Activated CD8-positive, alpha-beta memory T cell treated with anti-CD3 and anti-CD28 coated beads, Interleukin-2, amount 50 U/mL, for 24 hours (primary cell): ENCODE results near the gene ENTPD6.
A peak's percentile ranks its signal among the peaks of the same experiment; 100 is the strongest.

Source experiments
- DNase-seq: peaks from one replicate; pipeline ENCODE4 v3.0.0-alpha.2; 2020; ENCODE audit errors: extremely low read depth

ENTPD6 gene

GRCh38 chr20:25242231-25242630, 46.7 kb downstream of the ENTPD6 start:
- no peak for DNase-seq

- no peak for DNase-seq
These were observed 48.0 kb downstream of the ENTPD6 start for GRCh38 chr20:25243416-25243979.

GRCh38 chr20:25244976-25245375, 49.5 kb downstream of the ENTPD6 start:
- DNase-seq: no peak

- DNase-seq: no peak
These were observed 49.9 kb downstream of the ENTPD6 start for GRCh38 chr20:25245461-25245860.

DNA sequence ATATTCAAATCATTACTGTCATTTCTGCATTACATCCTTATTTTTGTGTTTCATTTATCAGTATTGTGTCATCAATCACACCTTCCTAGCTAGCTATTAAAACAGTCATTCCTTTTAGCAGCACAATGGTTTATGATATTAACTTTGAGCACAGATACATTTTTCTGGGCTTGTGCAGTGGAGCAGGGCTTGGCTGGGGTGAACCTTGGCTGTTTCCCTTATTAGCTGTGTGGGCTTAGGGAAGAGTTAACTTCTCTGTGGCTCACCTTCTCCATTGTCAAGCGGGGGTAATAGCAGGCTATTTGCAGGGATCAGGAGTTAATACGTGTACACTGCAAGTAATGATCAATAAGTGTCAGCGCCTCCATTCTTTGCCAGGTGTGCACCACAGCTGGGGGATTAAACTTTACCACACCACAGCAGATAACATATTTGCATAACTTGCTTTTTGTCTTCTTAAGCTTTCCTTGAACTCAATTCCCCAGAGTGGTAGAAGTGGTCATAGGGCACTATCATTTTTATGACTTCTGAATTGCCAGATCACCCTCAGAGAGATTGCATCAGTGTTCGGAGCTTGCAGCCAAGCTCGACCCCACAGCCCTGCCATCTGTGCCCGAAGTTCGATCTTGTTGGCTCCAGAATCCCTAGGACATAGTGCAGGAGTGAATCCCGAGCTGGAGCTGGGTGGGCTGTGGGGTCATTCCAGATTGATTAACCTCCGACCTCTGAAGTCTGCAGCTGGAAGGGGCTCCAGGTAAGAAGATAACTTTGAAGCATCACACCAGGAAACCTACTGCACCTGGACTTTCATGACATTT, 50.9 kb downstream of the ENTPD6 start:
- DNase-seq: no peak

DNA sequence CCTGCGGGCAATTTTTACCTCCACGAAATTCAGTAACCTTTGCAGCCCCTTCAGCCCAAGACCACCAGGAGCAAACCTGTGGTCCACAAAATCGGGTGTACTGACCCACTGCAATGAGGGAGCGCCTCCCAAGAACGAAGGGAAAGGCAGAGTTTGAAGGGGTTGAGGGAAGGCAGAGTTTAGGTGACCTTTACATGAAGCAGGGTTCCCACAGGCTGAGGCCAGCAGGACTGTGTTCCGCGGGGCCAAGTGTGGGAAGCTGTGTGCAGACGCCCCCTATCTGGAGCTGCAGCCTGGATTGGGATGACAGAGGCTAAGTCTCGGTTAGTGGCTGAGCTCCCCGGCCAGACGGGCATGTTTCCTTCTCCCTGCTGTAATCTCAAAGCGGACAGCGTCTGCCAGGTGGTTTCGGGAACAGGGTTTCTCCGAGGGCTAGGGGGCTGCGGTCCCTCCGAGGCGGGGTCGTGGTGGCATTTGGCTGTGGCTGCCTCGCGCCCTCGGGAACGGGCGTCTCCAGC, 51.5 kb downstream of the ENTPD6 start:
- no peak for DNase-seq

DNA sequence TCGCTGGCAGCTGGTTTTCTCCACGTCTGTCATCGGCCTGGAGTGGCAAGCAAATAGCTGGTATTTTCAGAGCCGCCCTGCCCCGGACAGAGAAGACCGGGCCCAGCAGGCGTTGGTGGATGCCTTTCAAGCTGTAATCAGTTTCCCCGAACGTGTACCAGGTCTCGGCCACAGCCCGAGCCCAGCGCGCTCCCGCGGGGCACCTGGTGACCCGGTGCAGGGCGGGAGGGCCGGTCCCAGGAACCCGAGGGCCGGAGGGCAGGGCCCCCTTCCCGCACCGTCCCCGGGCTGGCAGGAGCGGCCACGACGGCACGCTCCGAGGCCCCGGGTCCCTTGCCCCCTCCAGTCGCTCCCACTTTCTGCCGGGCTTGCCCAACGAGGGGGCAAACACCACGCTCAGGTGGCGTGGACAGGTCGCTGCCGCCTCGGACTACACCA, 52.0 kb downstream of the ENTPD6 start:
- DNase-seq: no peak

DNA sequence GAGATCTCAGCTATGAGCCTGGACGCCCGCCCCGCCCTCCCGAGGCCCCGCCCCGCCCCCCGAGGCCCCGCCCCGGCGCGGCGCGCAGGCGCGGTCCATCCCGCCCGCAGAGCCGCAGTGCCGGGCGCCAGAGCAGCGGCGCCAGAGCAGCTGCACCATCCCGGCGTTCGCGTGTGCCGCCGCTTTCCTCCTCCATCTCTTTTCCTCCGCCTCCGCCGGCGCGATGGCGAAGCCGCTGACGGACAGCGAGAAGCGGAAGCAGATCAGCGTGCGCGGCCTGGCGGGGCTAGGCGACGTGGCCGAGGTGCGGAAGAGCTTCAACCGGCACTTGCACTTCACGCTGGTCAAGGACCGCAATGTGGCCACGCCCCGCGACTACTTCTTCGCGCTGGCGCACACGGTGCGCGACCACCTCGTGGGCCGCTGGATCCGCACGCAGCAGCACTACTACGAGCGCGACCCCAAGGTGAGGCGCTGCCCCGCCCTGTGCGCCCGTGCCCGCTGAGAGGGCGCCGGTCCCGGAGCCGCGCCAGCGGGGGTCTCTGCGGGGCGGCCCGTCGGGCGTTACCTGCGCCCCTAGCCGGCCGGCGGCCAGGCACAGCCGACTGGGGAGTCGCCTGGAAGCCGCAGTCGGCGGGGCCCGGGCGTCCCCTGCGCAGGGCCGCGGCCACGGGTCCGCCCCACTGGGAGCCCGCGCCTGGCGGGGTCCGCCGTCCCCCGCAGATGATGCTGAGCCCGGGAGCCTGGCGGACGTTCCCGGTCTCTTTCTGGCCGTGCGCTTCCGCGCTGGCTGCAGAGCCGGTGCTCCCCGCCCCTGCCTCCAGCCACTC, 52.7 kb downstream of the ENTPD6 start, which contains the start of gene PYGB:
TSS of gene PYGB (plus strand) at position 130 of the 830 bp plus-strand sequence. CDS start at position 224, 94 bp downstream.
- peak; percentile 21 for DNase-seq

GRCh38 chr20:25248786-25249172, 53.3 kb downstream of the ENTPD6 start:
- DNase-seq: no peak

DNA sequence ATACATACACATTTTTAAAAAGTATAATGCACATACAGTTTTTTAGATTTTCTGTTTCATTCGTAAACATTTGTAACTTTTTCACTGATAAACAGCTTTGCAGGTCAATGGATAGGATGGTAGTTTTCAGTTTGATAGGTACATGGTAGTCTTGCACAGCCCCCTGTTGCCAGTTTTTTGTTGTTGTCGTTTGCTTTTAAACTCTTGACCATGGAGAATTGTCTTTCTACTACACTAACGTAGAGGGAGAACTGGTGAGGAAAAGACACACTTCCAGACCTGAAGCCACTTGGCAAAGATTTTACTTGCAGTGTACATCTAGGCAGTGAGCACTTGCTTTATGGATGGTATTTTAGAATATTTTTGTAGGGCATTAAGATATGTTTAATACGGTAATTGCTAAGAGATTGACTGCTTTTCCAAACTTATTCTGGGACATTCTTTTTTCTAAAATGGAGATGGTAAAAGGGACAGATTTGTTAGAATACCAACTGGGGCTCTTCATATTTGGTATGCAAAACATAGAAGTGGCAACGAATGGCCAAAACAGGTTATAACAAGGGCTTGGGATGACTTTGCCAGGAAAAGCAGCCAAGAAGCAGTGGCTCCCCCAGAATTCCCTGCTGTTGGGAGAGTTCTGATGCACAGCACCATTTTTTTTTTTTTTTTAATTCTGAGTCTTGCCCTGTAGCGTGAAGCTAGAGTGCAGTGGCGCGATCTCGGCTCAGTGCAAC, 53.9 kb downstream of the ENTPD6 start:
- DNase-seq: no peak

DNA sequence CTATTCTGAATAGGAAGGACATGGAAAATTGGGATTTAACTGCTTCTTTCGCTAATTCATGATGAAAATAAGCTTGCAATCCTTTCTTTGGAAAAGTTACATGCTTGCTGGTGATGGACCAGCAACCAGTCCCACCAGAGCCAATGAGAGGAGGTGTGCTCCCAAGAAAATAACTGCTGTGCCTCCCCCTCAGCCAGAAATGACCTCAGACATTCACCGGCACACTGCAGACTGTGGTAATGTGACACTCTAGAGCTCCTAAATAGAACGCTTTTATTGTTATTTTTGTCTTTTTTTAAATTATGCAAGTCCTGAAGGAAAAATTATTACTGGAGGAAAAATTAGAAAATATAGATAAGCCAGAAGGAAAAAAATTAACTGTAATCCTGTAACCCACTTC, 55.0 kb downstream of the ENTPD6 start:
- DNase-seq: no peak

DNA sequence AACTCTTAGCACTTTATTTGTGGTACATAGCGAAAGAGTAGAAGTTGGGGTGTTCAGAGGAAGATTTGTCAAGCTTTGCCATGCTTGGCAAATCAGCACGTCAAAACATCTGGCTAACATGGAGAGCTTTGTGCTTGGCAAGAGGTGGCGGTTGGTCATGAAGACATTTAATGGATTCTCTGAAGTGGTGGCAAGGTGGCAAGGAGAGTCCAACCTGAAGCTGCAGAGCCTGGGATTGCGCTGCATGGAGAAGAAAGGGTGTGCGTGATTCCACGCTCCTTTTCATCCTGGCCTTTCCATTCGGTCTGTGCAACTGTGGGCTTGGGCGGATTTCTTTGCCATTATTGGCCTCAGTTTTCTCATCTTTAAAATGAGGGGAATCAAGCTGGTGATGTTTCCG, 55.5 kb downstream of the ENTPD6 start:
- DNase-seq: no peak

DNA sequence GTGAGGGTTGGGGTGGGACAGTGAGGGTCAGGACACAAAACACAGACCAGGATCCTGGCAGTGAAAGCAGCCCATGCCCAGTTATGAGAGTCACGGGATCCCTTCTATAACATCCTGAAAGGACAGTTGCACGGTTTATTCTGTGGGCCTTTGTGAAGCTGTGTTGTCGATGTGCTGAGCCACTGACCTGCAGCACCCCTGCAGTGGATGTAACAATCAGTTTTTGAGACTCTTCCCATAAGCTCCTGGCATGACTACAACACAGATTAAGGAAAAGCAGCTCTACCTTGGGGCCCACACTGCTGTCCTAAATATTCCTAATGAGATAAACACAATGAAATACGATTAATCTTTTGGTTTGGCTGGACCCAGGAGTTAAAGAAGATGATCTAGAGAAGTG, 56.0 kb downstream of the ENTPD6 start:
- no peak for DNase-seq

DNA sequence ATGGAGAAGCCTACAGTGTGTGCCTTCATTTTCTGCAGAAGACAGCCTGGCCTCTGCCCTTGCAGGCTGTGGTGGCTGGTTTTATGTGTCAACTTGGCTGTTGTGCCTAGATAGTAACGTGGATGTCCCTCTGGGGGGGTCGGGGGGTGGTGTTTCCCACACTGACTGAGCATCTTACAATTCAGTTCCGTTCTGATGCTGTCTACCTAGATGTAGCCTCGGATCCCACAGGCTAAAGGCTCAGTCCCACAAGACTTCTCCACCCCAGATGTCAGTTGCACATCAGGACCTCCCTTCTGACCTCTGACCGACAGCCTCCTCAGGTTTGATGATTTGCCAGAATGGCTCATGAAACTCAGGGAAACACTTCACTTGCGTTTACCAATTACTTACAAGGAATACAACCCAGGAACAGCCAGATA, 56.7 kb downstream of the ENTPD6 start:
- no peak for DNase-seq

DNA sequence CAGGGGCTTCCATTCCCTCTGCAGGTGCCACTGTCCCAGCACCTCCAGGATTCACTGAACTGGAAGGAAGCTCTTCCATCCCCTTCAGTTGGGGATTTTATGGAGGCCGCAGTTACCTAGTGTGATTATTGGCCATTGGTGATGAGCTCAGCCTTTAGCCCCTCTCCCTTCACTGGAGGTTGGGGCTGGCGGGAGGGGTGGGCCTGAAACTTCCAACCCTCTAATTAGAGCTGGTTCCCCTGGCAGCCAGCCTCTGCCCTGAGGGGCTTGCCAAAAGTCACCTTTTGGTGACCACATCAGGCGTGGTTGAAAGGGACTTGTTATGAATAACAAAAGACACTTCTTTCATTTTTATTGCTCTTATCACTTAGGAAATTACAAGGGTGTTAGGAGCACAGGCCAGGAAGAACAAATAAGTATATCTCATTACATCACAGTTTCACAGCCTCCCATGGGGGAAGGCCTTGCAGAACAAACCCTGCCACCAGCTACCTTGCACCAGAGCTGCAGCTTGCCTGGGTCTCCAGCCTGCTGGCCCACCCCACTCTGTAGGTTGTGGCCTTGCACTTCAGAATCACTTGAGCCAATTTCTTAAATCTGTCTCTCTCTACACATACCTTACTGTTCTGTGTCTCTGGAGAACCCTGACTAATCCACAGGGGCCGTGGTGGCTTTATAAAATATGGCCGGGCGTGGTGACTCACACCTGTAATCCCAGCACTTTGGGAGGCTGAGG, 57.3 kb downstream of the ENTPD6 start:
- DNase-seq: no peak

DNA sequence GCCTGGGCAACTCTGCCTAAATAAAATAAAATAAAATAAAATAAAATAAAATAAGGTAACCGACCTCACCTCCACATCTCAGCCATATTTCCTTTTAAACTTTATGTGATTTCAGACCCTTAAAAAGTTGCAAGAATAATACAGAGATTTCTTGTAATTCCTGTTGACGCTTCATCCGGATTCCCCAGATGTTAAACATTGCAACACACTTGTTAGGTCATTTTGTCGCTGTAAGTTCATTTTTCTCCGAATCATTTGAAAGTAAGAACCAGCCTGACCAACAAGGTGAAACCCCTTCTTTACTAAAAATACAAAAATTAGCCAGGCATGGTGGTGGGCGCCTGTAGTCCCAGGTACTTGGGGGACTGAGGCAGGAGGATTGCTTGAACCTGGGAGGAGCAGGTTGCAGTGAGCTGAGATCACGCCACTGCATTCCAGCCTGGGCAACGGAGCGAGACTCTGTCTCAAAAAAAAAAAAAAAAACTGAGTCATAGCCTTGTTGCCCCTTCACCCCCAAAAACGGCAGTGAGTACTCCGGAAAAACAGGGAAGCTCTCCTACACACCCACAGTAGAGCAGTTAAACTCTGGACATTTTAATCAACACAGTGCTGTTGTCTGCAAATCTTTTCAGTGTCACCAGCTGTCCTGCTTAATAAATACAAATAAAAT, 58.2 kb downstream of the ENTPD6 start:
- DNase-seq: no peak

DNA sequence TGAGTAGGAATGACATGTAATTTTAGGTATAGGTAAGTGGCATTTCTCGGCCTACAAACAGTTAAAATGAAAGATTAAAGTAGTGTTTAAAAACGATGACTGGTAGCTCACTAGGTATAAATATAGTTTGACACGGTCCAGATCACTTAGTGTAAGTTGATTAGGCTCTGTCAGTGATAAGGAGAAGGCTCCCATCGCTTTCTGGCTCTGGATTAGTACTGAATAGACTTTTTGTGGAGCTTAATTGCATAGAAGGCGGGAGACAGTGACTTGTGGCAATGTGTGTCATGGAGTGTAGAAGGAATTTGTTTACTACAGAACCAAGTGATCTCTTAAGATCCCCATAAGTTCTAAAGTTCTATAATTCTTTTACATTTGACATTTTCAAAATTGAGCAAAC, 59.1 kb downstream of the ENTPD6 start:
- no peak for DNase-seq

DNA sequence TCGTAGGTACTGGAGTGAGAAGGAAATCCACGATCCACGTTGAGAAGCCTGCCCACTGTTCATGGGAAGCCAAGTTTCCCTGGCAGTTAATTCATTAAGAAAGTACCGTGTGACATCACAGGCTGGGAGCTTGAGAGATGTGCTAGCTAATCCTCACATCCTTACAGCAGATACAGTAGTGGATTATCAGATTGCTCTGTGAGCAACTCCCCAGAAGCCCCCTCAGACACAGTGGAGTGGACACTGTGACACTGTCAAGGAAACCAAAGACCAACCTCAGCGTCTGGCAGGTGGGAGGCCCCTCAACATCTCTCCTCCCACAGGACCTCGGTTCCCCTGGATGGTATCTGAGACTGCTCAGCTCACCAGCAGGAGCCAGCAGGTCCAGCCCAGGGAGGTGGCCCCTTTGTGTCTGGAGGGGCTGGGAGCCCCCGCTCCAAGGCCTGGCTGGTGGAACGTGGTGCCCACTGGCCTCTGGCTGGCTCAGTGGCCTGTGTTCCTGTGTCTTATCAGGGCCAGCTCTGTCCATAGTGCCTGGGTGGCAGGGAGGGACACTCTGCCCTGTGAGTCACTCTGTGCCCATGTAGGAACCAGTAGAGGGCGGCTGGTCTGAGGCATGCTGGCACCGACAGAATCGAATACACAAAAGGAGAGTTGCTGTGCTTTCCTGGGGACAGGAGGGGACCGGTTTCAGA, 59.6 kb downstream of the ENTPD6 start:
- no peak for DNase-seq

- no peak for DNase-seq
These were observed 60.8 kb downstream of the ENTPD6 start for GRCh38 chr20:25256226-25256859.
